Measurements from ENCODE around the gene SCN5A. TPM values are rescaled to one million over a fixed set of nuclear protein-coding genes. Genes with fewer than 3 reads are reported as not detected.

The SCN5A gene
- total RNA-seq, 1 donor from 2014 or later = 6.1 TPM

GRCh38 chr3:38622336-38622735 lies 27.2 kb downstream of the SCN5A start:
- no peak for DNase-seq

GRCh38 chr3:38620236-38620635 lies 29.3 kb downstream of the SCN5A start:
- DNase-seq = no peak

GRCh38 chr3:38618343-38618742 lies 31.1 kb downstream of the SCN5A start:
- no peak for DNase-seq

- DNase-seq = no peak
Observed at GRCh38 chr3:38617586-38617985, 31.9 kb downstream of the SCN5A start.

- no peak for DNase-seq
Observed at GRCh38 chr3:38617137-38617536, 32.4 kb downstream of the SCN5A start.

- no peak for DNase-seq
Observed at GRCh38 chr3:38616658-38617057, 32.8 kb downstream of the SCN5A start.

GRCh38 chr3:38616111-38616510 lies 33.4 kb downstream of the SCN5A start:
- peak; percentile 45 for DNase-seq

- DNase-seq = no peak
Observed at GRCh38 chr3:38614651-38615352, 34.7 kb downstream of the SCN5A start.

GRCh38 chr3:38614091-38614490 lies 35.4 kb downstream of the SCN5A start:
- DNase-seq = no peak

- no peak for DNase-seq
Observed at GRCh38 chr3:38613426-38613825, 36.1 kb downstream of the SCN5A start.

- DNase-seq = no peak
Observed at GRCh38 chr3:38611866-38612265, 37.6 kb downstream of the SCN5A start.

- no peak for DNase-seq
Observed at GRCh38 chr3:38610934-38611333, 38.6 kb downstream of the SCN5A start.

- no peak for DNase-seq
Observed at GRCh38 chr3:38610436-38610835, 39.1 kb downstream of the SCN5A start.

- no peak for DNase-seq
Observed at GRCh38 chr3:38609386-38610111, 39.9 kb downstream of the SCN5A start.

GRCh38 chr3:38608961-38609360 lies 40.5 kb downstream of the SCN5A start:
- DNase-seq = no peak

GRCh38 chr3:38608086-38608775 lies 41.3 kb downstream of the SCN5A start:
- no peak for DNase-seq

- DNase-seq = no peak
Observed at GRCh38 chr3:38606561-38606960, 42.9 kb downstream of the SCN5A start.

GRCh38 chr3:38605981-38606380 lies 43.5 kb downstream of the SCN5A start:
- no peak for DNase-seq

GRCh38 chr3:38604246-38604645 lies 45.2 kb downstream of the SCN5A start:
- DNase-seq = no peak

- DNase-seq = no peak
Observed at GRCh38 chr3:38603731-38604131, 45.8 kb downstream of the SCN5A start.

- no peak for DNase-seq
Observed at GRCh38 chr3:38602576-38603250, 46.8 kb downstream of the SCN5A start.

- DNase-seq = no peak
Observed at GRCh38 chr3:38601956-38602550, 47.4 kb downstream of the SCN5A start.
